Gastroesophageal sphincter (tissue), 3 donors: ENCODE measurements around the gene PDS5A.

Experiments
- EP300 ChIP-seq: sonication (generic); formaldehyde crosslinking; IDR thresholded peaks from one replicate; pipeline ENCODE4 v1.6.1; 2017; ENCODE audit warnings: antibody characterized with exemption, mild to moderate bottlenecking
- POLR2AphosphoS5 ChIP-seq: sonication (generic); formaldehyde crosslinking; IDR thresholded peaks from one replicate; pipeline ENCODE4 v1.6.1; 2017; ENCODE audit warnings: antibody characterized with exemption
- TF ChIP-seq, protein P1 (sequence below), 4 experiments: fragments of 200-600 bp in 2 of 4; fragments of 450-650 bp in 2 of 4; sonication (generic) in 1 of 4; IDR thresholded peaks; one replicate each; pipeline ENCODE4 v1.5.1; 2017 to 2019; ENCODE audit warnings: antibody characterized with exemption in 4 of 4, mild to moderate bottlenecking in 2 of 4, moderate library complexity in 2 of 4

DNA sequence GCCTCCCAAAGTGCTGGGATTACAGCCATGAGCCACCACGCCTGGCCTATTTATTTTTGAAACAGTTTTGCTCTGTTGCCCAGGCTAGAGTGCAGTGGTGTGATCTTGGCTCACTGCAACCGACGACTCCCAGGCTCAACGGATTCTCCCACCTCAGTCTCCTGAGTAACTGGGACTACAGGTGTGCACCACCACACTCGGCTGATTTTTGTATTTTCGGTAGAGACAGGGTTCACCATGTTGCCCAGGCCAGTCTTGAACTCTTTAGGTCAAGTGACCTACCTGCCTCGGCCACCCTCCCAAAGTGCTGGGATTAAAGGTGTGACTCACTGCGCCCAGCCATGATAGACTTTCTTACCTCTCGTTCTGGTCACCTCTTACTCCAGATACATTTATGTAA, 155.8 kb downstream of the PDS5A start:
- TF ChIP-seq, protein P1, sequence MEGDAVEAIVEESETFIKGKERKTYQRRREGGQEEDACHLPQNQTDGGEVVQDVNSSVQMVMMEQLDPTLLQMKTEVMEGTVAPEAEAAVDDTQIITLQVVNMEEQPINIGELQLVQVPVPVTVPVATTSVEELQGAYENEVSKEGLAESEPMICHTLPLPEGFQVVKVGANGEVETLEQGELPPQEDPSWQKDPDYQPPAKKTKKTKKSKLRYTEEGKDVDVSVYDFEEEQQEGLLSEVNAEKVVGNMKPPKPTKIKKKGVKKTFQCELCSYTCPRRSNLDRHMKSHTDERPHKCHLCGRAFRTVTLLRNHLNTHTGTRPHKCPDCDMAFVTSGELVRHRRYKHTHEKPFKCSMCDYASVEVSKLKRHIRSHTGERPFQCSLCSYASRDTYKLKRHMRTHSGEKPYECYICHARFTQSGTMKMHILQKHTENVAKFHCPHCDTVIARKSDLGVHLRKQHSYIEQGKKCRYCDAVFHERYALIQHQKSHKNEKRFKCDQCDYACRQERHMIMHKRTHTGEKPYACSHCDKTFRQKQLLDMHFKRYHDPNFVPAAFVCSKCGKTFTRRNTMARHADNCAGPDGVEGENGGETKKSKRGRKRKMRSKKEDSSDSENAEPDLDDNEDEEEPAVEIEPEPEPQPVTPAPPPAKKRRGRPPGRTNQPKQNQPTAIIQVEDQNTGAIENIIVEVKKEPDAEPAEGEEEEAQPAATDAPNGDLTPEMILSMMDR (IDR thresholded peaks at IDR 0.05) = no peak
- TF ChIP-seq EP300 = no peak
- no peak for TF ChIP-seq POLR2AphosphoS5
